CD4-positive, CD25-positive, alpha-beta regulatory T cell (primary cell): Measurements from ENCODE around the gene LRRC75A. TPM values are rescaled to one million over a fixed set of nuclear protein-coding genes. Genes with fewer than 3 reads are reported as not detected.
"Not testable (repeated sequence)": the region's sequence is repeated elsewhere in the genome, so short reads cannot be mapped to it uniquely, and the experiment has no call there.

Source experiments
- ATAC-seq, 2 donors: fragments of 150-1000 bp; cut with Tn5 transposase; one replicate each; pipeline ENCODE4 v1.10.0; 2021; ENCODE audit warnings: low read depth in 2 of 2, moderate number of reproducible peaks in 2 of 2, moderate library complexity in 1 of 2
- DNase-seq, 3 donors: peaks; one replicate each; pipeline versions ENCODE4 v3.0.0 to v3.0.0-alpha.2; 2012 to 2022; ENCODE audit warnings: mixed read lengths in 1 of 3
- H3K27ac ChIP-seq: one replicate; pipeline ENCODE4 v1.7.0; 2013; ENCODE audit warnings: mild to moderate bottlenecking, low read length; ENCODE audit not compliant: insufficient read depth, poor library complexity, severe bottlenecking
- H3K27me3 ChIP-seq: one replicate; pipeline ENCODE4 v1.7.0; 2013; ENCODE audit warnings: low read length; ENCODE audit not compliant: control insufficient read depth, insufficient read depth
- H3K36me3 ChIP-seq: one replicate; pipeline ENCODE4 v1.7.0; 2013; ENCODE audit warnings: mild to moderate bottlenecking, low read length, moderate library complexity; ENCODE audit not compliant: control insufficient read depth, insufficient read depth
- H3K4me1 ChIP-seq: 2 replicates; pipeline ENCODE4 v1.7.0; 2013; ENCODE audit warnings: mild to moderate bottlenecking, low read length; ENCODE audit not compliant: insufficient read depth, control insufficient read depth, poor library complexity, severe bottlenecking
- H3K4me3 ChIP-seq: one replicate; pipeline ENCODE4 v1.7.0; 2013; ENCODE audit warnings: low read depth, mild to moderate bottlenecking, low read length, moderate library complexity
- H3K9me3 ChIP-seq, 2 experiments: 1 replicate in 1 of 2; 2 replicates in 1 of 2; pipeline ENCODE4 v1.7.0; 2013; ENCODE audit warnings: low read length in 2 of 2, mild to moderate bottlenecking in 1 of 2, moderate library complexity in 1 of 2; ENCODE audit not compliant: control insufficient read depth in 2 of 2
- H3K27ac Mint-ChIP-seq, 3 donors: one replicate each; pipeline ENCODE4 v1.8.0; 2020 to 2022; ENCODE audit warnings: mild to moderate bottlenecking in 3 of 3, mixed read lengths in 3 of 3, moderate library complexity in 2 of 3
- H3K27me3 Mint-ChIP-seq: one replicate; pipeline ENCODE4 v1.8.0; 2022; ENCODE audit warnings: mild to moderate bottlenecking, mixed read lengths
- H3K36me3 Mint-ChIP-seq: one replicate; pipeline ENCODE4 v1.8.0; 2020; ENCODE audit warnings: mixed read lengths
- H3K4me1 Mint-ChIP-seq, 4 donors: one replicate each; pipeline ENCODE4 v1.8.0; 2020 to 2022; ENCODE audit warnings: mixed read lengths in 4 of 4, mild to moderate bottlenecking in 1 of 4
- H3K4me3 Mint-ChIP-seq, 4 donors: one replicate each; pipeline ENCODE4 v1.8.0; 2020 to 2022; ENCODE audit warnings: mild to moderate bottlenecking in 4 of 4, mixed read lengths in 4 of 4, moderate library complexity in 3 of 4
- H3K9me3 Mint-ChIP-seq, 7 donors: one replicate each; pipeline ENCODE4 v1.8.0; 2020 to 2022; ENCODE audit warnings: mixed read lengths in 7 of 7, mild to moderate bottlenecking in 3 of 7, moderate library complexity in 2 of 7
- polyA plus RNA-seq, 4 donors: library from polyadenylated mRNA; unstranded; fragments of 300-500 nt; fragmentation: Illumina TruSeq; gene quantifications; one replicate each; pipeline ENCODE4 v1.2.3, GENCODE V29; 2021
- total RNA-seq: library from RNA; stranded (reverse); gene quantifications from one replicate; pipeline ENCODE4 v1.2.3, GENCODE V29; 2022

The LRRC75A gene
- total and polyA plus RNA-seq, 5 donors from 2014 or later = 1.5 to 3.8 (median 1.7) TPM

- not testable (repeated sequence) for H3K9me3 Mint-ChIP-seq, H3K36me3 ChIP-seq, H3K27ac ChIP-seq, DNase-seq, H3K4me3 Mint-ChIP-seq, H3K36me3 Mint-ChIP-seq, H3K4me1 ChIP-seq, H3K27ac Mint-ChIP-seq, ATAC-seq, H3K27me3 ChIP-seq, H3K4me3 ChIP-seq, H3K4me1 Mint-ChIP-seq, H3K9me3 ChIP-seq
- peaks cover 13% of the 10 kb centered on the region for H3K27me3 Mint-ChIP-seq
Measured at GRCh38 chr17:16396693-16397092, 95.3 kb downstream of the LRRC75A start.

GRCh38 chr17:16395887-16396286 is 96.1 kb downstream of the LRRC75A start:
- H3K27ac ChIP-seq, H3K36me3 ChIP-seq, H3K36me3 Mint-ChIP-seq, H3K27me3 ChIP-seq, H3K4me1 Mint-ChIP-seq, ATAC-seq, H3K4me3 ChIP-seq, H3K9me3 ChIP-seq, H3K9me3 Mint-ChIP-seq, H3K27me3 Mint-ChIP-seq, H3K4me1 ChIP-seq, DNase-seq, H3K27ac Mint-ChIP-seq: not testable (repeated sequence)
- peak overlapping the region in 1 of 4 donors; percentile 4 for H3K4me3 Mint-ChIP-seq

GRCh38 chr17:16392491-16392890 is 99.5 kb downstream of the LRRC75A start:
- H3K4me1 ChIP-seq, H3K27ac Mint-ChIP-seq, H3K9me3 Mint-ChIP-seq, H3K4me3 Mint-ChIP-seq, ATAC-seq, H3K36me3 ChIP-seq, H3K27me3 ChIP-seq, DNase-seq, H3K27ac ChIP-seq, H3K9me3 ChIP-seq, H3K27me3 Mint-ChIP-seq, H3K4me3 ChIP-seq, H3K36me3 Mint-ChIP-seq, H3K4me1 Mint-ChIP-seq: not testable (repeated sequence)

Other genes starting within 250 kb of the LRRC75A start
- 4.8 TPM for gene CENPV, start 138.7 kb downstream of the LRRC75A start, total RNA-seq
- 10 to 100 TPM in 2 of 4 donors, 1 to 10 TPM in 2; 4.0 to 16.4 (median 12.0) TPM for gene CENPV, start 138.7 kb downstream of the LRRC75A start, polyA plus RNA-seq
- 953 TPM for gene UBB, start 111.1 kb downstream of the LRRC75A start, total RNA-seq
- 1,000 to 10,000 TPM; 1,667 to 2,206 (median 1,950) TPM for gene UBB, start 111.1 kb downstream of the LRRC75A start, polyA plus RNA-seq
- 125 TPM for gene TRPV2, start 76.6 kb downstream of the LRRC75A start, total RNA-seq
- 100 to 1,000 TPM in 3 of 4 donors, 10 to 100 TPM in 1; 99.4 to 142 (median 120) TPM for gene TRPV2, start 76.6 kb downstream of the LRRC75A start, polyA plus RNA-seq
- 5.4 TPM for gene ZNF287, start 77.0 kb upstream of the LRRC75A start, total RNA-seq
- 10 to 100 TPM in 3 of 4 donors, 1 to 10 TPM in 1; 8.1 to 14.4 (median 11.9) TPM for gene ZNF287, start 77.0 kb upstream of the LRRC75A start, polyA plus RNA-seq
- 4.4 TPM for gene ZNF624, start 161.7 kb upstream of the LRRC75A start, total RNA-seq
- gene ZNF624, start 161.7 kb upstream of the LRRC75A start, polyA plus RNA-seq = 1 to 10 TPM; 2.5 to 6.2 (median 3.9) TPM
- gene CCDC144A, start 198.0 kb upstream of the LRRC75A start, total RNA-seq = 21.8 TPM
- 1 to 10 TPM in 3 of 4 donors, under 1 TPM in 1; 0.99 to 3.4 (median 1.9) TPM for gene CCDC144A, start 198.0 kb upstream of the LRRC75A start, polyA plus RNA-seq